ENCODE results near the gene ENDOG. TPM values are rescaled to one million over a fixed set of nuclear protein-coding genes. Genes with fewer than 3 reads are reported as not detected.

The ENDOG gene
- total RNA-seq, 6 experiments from 2014 or later = 22.4 to 50.1 (median 41.0) TPM

DNA sequence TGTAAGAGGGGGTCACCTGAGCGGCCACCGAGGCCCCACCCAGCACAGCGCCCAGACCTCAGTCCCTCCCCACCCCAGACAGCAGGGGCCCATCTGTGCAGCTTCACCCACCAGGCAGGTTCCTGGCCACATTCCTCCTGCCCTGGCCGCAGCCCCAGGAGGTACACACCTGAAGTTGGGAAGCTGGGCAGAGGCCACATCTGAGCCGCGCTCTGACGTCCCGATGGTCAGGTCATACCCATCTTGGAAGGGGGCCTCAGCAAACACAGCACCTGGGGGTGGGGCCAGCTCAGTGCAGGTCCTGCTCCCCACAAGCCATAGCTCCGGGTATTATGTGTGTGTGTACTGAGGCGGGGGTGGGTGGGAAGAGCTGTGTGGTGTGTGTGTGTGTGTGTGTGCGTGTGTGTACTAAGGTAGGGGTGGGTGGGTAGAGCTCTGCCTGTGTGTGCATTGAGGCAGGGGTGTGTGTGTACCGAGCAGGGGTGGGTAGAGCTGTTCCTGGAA, 5.7 kb downstream of the ENDOG start:
- Histone ChIP-seq H3K27ac (peak overlapping the region in 1 of 3 donors; percentile 43), H3K36me3 (peaks cover 0 to 39% (median 4%) of the 10 kb centered on the region in 4 donors), H3K4me1 (peaks cover 0 to 34% (median 3%) of the 10 kb centered on the region in 4 donors), H3K9me3 (no peaks in the 10 kb centered on the region), H3K4me3 (no peak overlapping the region), H3K27me3 (no peaks in the 10 kb centered on the region)
- WGBS (ENCODE audit: insufficient coverage, low coverage, low lambda C conversion rate, missing lambda C conversion rate) = 35% methylated on average over 3 of the region's 12 CpGs
- intact Hi-C loops (cut with DNase I) = no loop called here
- DNase-seq = peak; percentile 56 to 89 (median 85)
- no peak for TF ChIP-seq POLR2A (IDR thresholded peaks at IDR 0.05)
- TF ChIP-seq, protein P1, sequence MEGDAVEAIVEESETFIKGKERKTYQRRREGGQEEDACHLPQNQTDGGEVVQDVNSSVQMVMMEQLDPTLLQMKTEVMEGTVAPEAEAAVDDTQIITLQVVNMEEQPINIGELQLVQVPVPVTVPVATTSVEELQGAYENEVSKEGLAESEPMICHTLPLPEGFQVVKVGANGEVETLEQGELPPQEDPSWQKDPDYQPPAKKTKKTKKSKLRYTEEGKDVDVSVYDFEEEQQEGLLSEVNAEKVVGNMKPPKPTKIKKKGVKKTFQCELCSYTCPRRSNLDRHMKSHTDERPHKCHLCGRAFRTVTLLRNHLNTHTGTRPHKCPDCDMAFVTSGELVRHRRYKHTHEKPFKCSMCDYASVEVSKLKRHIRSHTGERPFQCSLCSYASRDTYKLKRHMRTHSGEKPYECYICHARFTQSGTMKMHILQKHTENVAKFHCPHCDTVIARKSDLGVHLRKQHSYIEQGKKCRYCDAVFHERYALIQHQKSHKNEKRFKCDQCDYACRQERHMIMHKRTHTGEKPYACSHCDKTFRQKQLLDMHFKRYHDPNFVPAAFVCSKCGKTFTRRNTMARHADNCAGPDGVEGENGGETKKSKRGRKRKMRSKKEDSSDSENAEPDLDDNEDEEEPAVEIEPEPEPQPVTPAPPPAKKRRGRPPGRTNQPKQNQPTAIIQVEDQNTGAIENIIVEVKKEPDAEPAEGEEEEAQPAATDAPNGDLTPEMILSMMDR (IDR thresholded peaks at IDR 0.05) = no peak
- ATAC-seq = peak; percentile 32 to 82 (median 56)

DNA sequence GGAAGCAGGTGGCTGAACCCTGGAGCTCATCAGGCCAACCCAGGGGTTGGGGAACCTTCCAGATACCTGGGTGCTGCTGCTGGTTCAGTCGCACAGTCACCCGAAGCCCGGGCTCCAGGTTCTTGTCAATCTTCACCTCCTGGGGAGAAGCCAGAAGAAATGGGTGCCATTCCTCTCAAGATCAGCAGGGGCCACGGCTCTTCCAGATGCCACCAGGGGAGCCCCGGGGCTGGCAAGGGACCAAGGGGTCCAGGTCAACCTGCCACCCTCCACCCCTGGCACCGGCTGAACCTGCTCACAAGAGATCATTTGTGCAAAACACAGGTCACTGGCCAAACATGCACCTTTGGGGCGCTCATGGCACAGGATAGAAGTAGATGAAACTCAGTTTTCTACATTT, 6.6 kb downstream of the ENDOG start:
- ATAC-seq (no peak), DNase-seq (no peak)
- Histone ChIP-seq H3K9me3 (no peaks in the 10 kb centered on the region), H3K27ac (peak overlapping the region in 1 of 3 donors; percentile 43), H3K4me3 (no peak overlapping the region), H3K36me3 (peaks cover 0 to 39% (median 4%) of the 10 kb centered on the region in 4 donors), H3K27me3 (no peaks in the 10 kb centered on the region), H3K4me1 (peaks cover 0 to 30% (median 4%) of the 10 kb centered on the region in 4 donors)
- no peak for TF ChIP-seq POLR2A (IDR thresholded peaks at IDR 0.05)
- TF ChIP-seq, protein P1 (IDR thresholded peaks at IDR 0.05) = no peak
- intact Hi-C loops (cut with DNase I) = no loop called here
- WGBS (ENCODE audit: insufficient coverage, low coverage, low lambda C conversion rate, missing lambda C conversion rate) = 100% methylated on average over 3 of the region's 7 CpGs

DNA sequence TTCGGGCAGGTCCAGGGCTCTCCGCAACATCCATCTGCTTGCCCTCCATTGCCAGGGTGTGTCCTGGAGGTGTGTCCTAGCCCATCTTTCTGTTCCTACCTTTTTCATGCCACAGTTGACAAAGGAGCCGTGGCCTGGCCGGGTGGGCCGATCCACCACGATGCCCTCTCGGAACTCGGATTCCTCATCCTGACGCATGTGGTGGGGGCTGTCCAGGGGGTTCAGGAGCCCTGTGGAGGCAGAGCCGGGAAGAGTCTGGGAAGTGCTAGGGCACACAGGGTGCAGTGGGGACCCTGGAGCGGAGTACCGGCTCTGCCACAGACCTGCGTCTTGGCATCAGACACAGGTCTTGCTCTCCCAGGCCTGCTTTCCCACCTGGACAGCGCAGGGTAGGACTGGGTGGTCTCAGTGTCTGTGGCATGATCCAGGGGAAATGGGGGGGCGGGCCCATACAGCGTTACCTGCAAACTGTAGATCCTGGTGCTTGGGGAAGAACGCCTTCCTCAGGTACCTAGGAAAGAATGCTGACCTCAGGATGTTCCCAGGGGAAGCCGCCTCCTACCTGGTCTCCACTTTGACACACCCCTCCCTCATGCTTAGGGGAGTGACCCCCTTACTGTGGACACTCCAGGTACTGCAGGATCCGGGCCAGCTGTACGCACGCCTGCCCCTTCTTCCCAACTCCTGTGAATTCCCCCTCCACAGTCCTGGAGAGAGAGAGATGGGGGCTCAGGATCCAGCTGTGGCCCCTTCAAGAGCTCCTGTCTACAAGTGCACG, 7.8 kb downstream of the ENDOG start:
- no peaks in the 10 kb centered on the region for H3K9me3 ChIP-seq
- peaks cover 0 to 39% (median 4%) of the 10 kb centered on the region in 4 donors for H3K36me3 ChIP-seq
- no peaks in the 10 kb centered on the region for H3K27me3 ChIP-seq
- no peak overlapping the region for H3K4me3 ChIP-seq
- no peak for TF ChIP-seq POLR2A (IDR thresholded peaks at IDR 0.05)
- TF ChIP-seq, protein P1 (IDR thresholded peaks at IDR 0.05) = no peak
- peaks cover 0 to 29% (median 4%) of the 10 kb centered on the region in 4 donors for H3K4me1 ChIP-seq
- H3K27ac ChIP-seq = no peak overlapping the region
- ATAC-seq = no peak
- no peak for DNase-seq
- 83% methylated on average over 4 of the region's 22 CpGs for WGBS (ENCODE audit: insufficient coverage, low coverage, low lambda C conversion rate, missing lambda C conversion rate)
- intact Hi-C loops (cut with DNase I) = no loop called here

DNA sequence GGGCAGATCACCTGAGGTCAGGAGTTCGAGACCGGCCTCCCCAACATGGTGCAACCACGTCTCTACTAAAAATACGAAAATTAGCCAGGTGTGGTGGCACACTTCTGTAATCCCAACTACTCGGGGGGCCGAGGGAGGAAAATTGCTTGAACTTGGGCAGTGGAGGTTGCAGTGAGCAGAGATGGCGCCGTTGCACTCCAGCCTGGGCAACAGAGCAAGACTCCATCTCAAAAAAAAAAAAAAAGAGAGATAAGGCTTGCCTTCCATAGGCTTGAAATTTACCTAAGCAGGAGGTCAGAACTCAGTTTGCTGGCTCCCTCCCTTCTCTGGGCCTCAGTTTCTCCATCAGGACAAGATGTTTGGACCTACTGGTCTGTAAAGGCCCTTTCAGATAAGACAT, 10.0 kb downstream of the ENDOG start:
- Histone ChIP-seq H3K36me3 (peaks cover 0 to 27% (median 3%) of the 10 kb centered on the region in 4 donors), H3K27me3 (no peaks in the 10 kb centered on the region), H3K4me1 (peaks cover 0 to 29% (median 4%) of the 10 kb centered on the region in 4 donors), H3K4me3 (no peak overlapping the region), H3K9me3 (no peaks in the 10 kb centered on the region), H3K27ac (no peak overlapping the region)
- no peak for ATAC-seq
- intact Hi-C loops (cut with DNase I) = no loop called here
- WGBS (ENCODE audit: insufficient coverage, low coverage, low lambda C conversion rate, missing lambda C conversion rate) = 70% methylated on average over 4 of the region's 8 CpGs
- TF ChIP-seq, protein P1 (IDR thresholded peaks at IDR 0.05) = no peak
- TF ChIP-seq POLR2A (IDR thresholded peaks at IDR 0.05) = no peak
- no peak for DNase-seq
